ENCODE data around the gene TOB1.
"Not testable (repeated sequence)": the region's sequence is repeated elsewhere in the genome, so short reads cannot be mapped to it uniquely, and the experiment has no call there.

The TOB1 gene

GRCh38 chr17:50902372-50903353 lies 36.5 kb upstream of the TOB1 start:
- DNase-seq (ENCODE audit: low read depth) = no peak

GRCh38 chr17:50900383-50900892 lies 34.3 kb upstream of the TOB1 start:
- H3K4me3 ChIP-seq (ENCODE audit: low read length) = no peak overlapping the region
- TF ChIP-seq, protein P1, sequence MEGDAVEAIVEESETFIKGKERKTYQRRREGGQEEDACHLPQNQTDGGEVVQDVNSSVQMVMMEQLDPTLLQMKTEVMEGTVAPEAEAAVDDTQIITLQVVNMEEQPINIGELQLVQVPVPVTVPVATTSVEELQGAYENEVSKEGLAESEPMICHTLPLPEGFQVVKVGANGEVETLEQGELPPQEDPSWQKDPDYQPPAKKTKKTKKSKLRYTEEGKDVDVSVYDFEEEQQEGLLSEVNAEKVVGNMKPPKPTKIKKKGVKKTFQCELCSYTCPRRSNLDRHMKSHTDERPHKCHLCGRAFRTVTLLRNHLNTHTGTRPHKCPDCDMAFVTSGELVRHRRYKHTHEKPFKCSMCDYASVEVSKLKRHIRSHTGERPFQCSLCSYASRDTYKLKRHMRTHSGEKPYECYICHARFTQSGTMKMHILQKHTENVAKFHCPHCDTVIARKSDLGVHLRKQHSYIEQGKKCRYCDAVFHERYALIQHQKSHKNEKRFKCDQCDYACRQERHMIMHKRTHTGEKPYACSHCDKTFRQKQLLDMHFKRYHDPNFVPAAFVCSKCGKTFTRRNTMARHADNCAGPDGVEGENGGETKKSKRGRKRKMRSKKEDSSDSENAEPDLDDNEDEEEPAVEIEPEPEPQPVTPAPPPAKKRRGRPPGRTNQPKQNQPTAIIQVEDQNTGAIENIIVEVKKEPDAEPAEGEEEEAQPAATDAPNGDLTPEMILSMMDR (conservative IDR thresholded peaks at IDR 0.05; ENCODE audit: low read depth, low read length) = no peak
- no peak for DNase-seq (ENCODE audit: low read depth)

More at GRCh38 chr17:50902372-50903353, 36.5 kb upstream of the TOB1 start:
- no peak overlapping the region for H3K4me3 ChIP-seq (ENCODE audit: low read length)
- TF ChIP-seq, protein P1 (conservative IDR thresholded peaks at IDR 0.05; ENCODE audit: low read depth, low read length) = no peak

- TF ChIP-seq, protein P1 (conservative IDR thresholded peaks at IDR 0.05; ENCODE audit: low read depth, low read length) = no peak
- no peak overlapping the region for H3K4me3 ChIP-seq (ENCODE audit: low read length)
- DNase-seq (ENCODE audit: low read depth) = no peak
These were observed 33.6 kb upstream of the TOB1 start for GRCh38 chr17:50899559-50900319.

- no peak for DNase-seq (ENCODE audit: low read depth)
- H3K4me3 ChIP-seq (ENCODE audit: low read length) = no peak overlapping the region
- TF ChIP-seq, protein P1 (conservative IDR thresholded peaks at IDR 0.05; ENCODE audit: low read depth, low read length) = no peak
These were observed 32.9 kb upstream of the TOB1 start for GRCh38 chr17:50899005-50899460.

DNA sequence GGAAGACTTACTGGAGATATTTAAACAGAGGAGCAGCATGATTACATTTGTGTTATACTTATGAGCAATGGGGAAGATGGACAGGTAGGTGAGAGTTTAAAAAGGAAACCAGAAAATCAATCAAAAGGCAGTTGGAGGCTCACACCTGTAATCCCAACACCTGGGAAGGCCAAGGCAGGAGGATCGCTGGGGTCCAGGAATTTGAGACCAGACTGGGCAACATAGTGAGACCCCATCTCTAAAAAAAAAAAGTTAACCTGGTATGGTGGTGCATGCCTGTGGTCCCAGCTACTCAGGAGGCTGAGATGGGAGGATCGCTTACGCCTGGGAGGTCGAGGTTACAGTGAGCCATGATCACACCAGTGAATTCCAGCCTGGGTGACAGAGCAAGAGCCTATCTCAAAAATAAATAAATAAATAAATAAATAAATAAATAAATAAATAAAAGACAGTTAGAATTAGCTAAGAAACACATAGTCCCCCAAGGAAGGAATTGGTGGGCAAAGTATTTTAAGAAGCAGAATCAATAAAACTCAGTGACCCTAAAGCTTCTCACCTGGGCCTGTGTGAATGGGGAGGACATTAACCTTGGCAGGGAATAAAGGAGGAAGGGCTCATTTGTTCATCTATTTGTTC lies 32.3 kb upstream of the TOB1 start:
- H3K4me3 ChIP-seq (ENCODE audit: low read length) = no peak overlapping the region
- no peak for DNase-seq (ENCODE audit: low read depth)
- TF ChIP-seq, protein P1 (conservative IDR thresholded peaks at IDR 0.05; ENCODE audit: low read depth, low read length) = no peak

GRCh38 chr17:50894513-50894912 lies 28.4 kb upstream of the TOB1 start:
- not testable (repeated sequence) for H3K4me3 ChIP-seq (ENCODE audit: low read length); DNase-seq (ENCODE audit: low read depth)

Data from retinal pigment epithelial cell (primary cell).